Measurements from ENCODE around the gene PCED1B.
"Not testable (repeated sequence)": the region's sequence is repeated elsewhere in the genome, so short reads cannot be mapped to it uniquely, and the experiment has no call there.

Gene PCED1B

DNA sequence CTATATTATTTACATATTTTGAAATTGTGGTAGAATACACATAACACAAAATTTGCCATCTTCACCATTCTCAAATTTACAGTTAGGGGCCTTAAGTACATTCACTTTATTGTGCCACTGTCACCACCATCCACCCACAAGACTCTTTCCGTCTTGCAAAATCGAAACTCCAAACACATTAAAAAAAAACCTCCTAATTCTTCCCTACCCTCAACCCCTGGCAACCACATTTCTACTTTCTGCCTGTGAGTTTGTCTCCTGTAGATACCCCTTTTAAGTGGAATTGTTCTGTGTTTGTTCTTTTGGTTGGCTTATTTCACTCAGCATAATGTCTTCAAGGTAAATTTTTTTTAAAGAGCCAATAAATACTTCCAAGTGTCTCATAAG is 32.0 kb downstream of the PCED1B start:
- H3K27me3 ChIP-seq (replicated peaks; ENCODE audit: control insufficient read depth, insufficient read depth, low read length): peaks cover 2% of the 10 kb centered on the region; the same call in 1 of the 2 replicates
- DNase-seq (ENCODE audit: extremely low read depth, insufficient read length): no peak
- no peak overlapping the region for H3K4me3 ChIP-seq (replicated peaks; ENCODE audit: low read depth, low read length)
- H3K36me3 ChIP-seq (ENCODE audit: control insufficient read depth, insufficient read depth, low read length): no peaks in the 10 kb centered on the region
- TF ChIP-seq, protein P1, sequence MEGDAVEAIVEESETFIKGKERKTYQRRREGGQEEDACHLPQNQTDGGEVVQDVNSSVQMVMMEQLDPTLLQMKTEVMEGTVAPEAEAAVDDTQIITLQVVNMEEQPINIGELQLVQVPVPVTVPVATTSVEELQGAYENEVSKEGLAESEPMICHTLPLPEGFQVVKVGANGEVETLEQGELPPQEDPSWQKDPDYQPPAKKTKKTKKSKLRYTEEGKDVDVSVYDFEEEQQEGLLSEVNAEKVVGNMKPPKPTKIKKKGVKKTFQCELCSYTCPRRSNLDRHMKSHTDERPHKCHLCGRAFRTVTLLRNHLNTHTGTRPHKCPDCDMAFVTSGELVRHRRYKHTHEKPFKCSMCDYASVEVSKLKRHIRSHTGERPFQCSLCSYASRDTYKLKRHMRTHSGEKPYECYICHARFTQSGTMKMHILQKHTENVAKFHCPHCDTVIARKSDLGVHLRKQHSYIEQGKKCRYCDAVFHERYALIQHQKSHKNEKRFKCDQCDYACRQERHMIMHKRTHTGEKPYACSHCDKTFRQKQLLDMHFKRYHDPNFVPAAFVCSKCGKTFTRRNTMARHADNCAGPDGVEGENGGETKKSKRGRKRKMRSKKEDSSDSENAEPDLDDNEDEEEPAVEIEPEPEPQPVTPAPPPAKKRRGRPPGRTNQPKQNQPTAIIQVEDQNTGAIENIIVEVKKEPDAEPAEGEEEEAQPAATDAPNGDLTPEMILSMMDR (IDR thresholded peaks at IDR 0.05; ENCODE audit: insufficient read depth, low read length, poor library complexity, severe bottlenecking): no peak

DNA sequence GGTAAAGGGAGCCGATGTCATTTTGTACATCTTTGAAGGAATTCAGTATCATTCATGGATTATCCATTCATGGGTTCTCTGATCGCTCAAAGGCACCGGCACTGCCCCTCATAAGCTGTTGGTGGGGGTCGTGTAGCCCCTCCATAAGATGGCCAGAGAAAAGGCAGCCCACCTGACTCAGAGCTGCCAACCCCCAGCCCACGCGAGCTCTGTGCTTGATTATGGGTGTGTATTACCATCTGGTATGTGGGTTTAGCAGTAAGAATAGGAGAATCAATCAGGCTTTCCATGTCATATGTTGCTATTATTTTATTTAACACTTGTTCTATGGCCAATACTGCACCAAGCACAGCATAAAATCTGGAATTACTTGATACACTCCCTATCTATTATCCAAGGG is 32.4 kb downstream of the PCED1B start:
- no peaks in the 10 kb centered on the region for H3K36me3 ChIP-seq (ENCODE audit: control insufficient read depth, insufficient read depth, low read length)
- peaks cover 2% of the 10 kb centered on the region; the same call in 1 of the 2 replicates for H3K27me3 ChIP-seq (replicated peaks; ENCODE audit: control insufficient read depth, insufficient read depth, low read length)
- H3K4me3 ChIP-seq (replicated peaks; ENCODE audit: low read depth, low read length): no peak overlapping the region
- TF ChIP-seq, protein P1 (IDR thresholded peaks at IDR 0.05; ENCODE audit: insufficient read depth, low read length, poor library complexity, severe bottlenecking): no peak
- no peak for DNase-seq (ENCODE audit: extremely low read depth, insufficient read length)

DNA sequence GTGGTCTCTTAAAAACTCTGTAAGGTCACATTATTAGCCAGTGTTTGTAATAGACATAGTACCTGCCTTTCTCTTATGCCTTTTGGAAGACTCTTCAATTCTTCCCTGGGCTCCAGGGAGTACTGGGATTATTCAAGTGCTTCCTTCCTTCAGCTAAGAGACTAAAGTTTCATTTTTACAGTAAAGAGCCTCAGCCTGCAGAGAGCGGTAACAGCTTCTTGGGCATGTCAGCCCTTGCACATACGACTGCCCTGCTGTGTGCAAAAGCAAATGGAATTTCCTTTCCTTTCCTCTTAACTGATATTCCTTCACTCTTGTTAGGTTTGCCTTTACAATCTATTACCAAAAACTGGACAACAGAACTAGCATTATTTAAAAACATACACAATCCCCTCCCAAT is 33.3 kb downstream of the PCED1B start:
- Histone ChIP-seq H3K4me3 (replicated peaks; ENCODE audit: low read depth, low read length) (no peak overlapping the region), H3K36me3 (ENCODE audit: control insufficient read depth, insufficient read depth, low read length) (no peaks in the 10 kb centered on the region), H3K27me3 (replicated peaks; ENCODE audit: control insufficient read depth, insufficient read depth, low read length) (no peaks in the 10 kb centered on the region)
- TF ChIP-seq, protein P1 (IDR thresholded peaks at IDR 0.05; ENCODE audit: insufficient read depth, low read length, poor library complexity, severe bottlenecking): no peak
- no peak for DNase-seq (ENCODE audit: extremely low read depth, insufficient read length)

DNA sequence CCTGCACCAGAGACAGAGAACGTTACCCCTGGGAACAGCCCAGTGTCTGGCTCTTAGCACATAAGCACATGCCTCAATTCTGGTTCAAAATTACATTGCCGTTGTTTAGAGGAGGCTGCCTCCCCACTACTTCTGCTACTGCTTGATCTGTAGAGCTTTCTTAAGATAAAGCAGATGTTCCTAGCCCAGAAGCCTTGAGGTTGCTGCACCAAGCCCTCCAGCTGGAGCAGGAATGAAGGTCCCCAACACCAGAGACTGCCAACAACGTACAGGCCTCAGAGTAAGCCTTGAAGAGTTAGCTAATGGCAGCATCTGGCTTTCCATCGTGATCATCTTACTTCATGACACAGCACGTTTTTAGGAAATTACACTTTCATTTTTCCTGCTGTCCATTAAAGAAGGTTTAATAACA is 35.1 kb downstream of the PCED1B start:
- no peak overlapping the region for H3K4me3 ChIP-seq (replicated peaks; ENCODE audit: low read depth, low read length)
- no peaks in the 10 kb centered on the region for H3K36me3 ChIP-seq (ENCODE audit: control insufficient read depth, insufficient read depth, low read length)
- no peaks in the 10 kb centered on the region for H3K27me3 ChIP-seq (replicated peaks; ENCODE audit: control insufficient read depth, insufficient read depth, low read length)
- TF ChIP-seq, protein P1 (IDR thresholded peaks at IDR 0.05; ENCODE audit: insufficient read depth, low read length, poor library complexity, severe bottlenecking): no peak
- no peak for DNase-seq (ENCODE audit: extremely low read depth, insufficient read length)

DNA sequence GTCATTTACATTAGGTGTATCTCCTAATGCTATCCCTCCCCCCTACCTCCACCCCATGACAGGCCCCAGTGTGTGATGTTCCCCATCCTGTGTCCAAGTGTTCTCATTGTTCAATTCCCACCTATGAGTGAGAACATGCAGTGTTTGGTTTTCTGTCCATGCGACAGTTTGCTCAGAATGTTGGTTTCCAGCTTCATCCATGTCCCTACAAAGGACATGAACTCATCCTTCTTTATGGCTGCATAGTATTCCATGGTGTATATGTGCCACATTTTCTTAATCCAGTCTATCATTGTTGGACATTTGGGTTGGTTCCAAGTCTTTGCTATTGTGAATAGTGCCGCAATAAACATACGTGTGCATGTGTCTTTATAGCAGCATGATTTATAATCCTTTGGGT is 37.9 kb downstream of the PCED1B start:
- H3K4me3 ChIP-seq (replicated peaks; ENCODE audit: low read depth, low read length); H3K27me3 ChIP-seq (replicated peaks; ENCODE audit: control insufficient read depth, insufficient read depth, low read length); H3K36me3 ChIP-seq (ENCODE audit: control insufficient read depth, insufficient read depth, low read length); DNase-seq (ENCODE audit: extremely low read depth, insufficient read length): not testable (repeated sequence)

DNA sequence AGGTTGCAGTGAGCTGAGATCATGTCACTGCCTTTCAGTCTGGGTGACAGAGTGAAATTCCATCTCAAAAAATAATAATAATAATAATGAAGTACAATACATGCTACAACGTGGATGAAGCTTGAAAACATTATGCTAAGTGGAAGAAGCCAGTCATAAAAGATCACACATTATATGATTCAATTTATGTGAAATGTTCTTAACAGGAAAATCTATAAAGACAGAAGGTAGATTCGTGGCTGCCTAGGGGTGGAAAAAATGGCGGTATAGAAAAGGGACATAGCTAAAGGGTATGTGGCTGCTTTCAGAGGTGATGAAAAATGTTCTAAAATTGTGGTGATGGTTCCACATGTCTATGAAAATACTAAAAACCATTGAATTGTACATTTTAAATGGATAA is 41.3 kb downstream of the PCED1B start:
- Histone ChIP-seq H3K27me3 (replicated peaks; ENCODE audit: control insufficient read depth, insufficient read depth, low read length) (no peaks in the 10 kb centered on the region), H3K4me3 (replicated peaks; ENCODE audit: low read depth, low read length) (no peak overlapping the region), H3K36me3 (ENCODE audit: control insufficient read depth, insufficient read depth, low read length) (no peaks in the 10 kb centered on the region)
- TF ChIP-seq, protein P1 (IDR thresholded peaks at IDR 0.05; ENCODE audit: insufficient read depth, low read length, poor library complexity, severe bottlenecking): no peak
- no peak for DNase-seq (ENCODE audit: extremely low read depth, insufficient read length)

Measured in GM06990 (cell line).